Measurements from ENCODE around the gene ZNF579. TPM values are rescaled to one million over a fixed set of nuclear protein-coding genes. Genes with fewer than 3 reads are reported as not detected.
"Not testable (repeated sequence)": the region's sequence is repeated elsewhere in the genome, so short reads cannot be mapped to it uniquely, and the experiment has no call there.

The ZNF579 gene
- total RNA-seq, 1 donor from 2014 or later: 13.6 TPM

GRCh38 chr19:55534280-55534679 lies 46.4 kb downstream of the ZNF579 start:
- intact Hi-C loops (cut with DNase I); DNase-seq; ATAC-seq (ENCODE audit: poor library complexity): not testable (repeated sequence)

GRCh38 chr19:55530996-55531395 lies 49.7 kb downstream of the ZNF579 start:
- ATAC-seq (ENCODE audit: poor library complexity) (no peak), DNase-seq (no peak)
- intact Hi-C loops (cut with DNase I): no loop called here

- DNase-seq: no peak
- no peak for ATAC-seq (ENCODE audit: poor library complexity)
- intact Hi-C loops (cut with DNase I): no loop called here
Observed at GRCh38 chr19:55529636-55530234, 50.9 kb downstream of the ZNF579 start.

- DNase-seq: no peak
- intact Hi-C loops (cut with DNase I): no loop called here
- ATAC-seq (ENCODE audit: poor library complexity): no peak
Observed at GRCh38 chr19:55528030-55528803, 52.4 kb downstream of the ZNF579 start.

GRCh38 chr19:55527197-55528029 lies 53.2 kb downstream of the ZNF579 start:
- ATAC-seq (ENCODE audit: poor library complexity) (no peak), DNase-seq (no peak)
- intact Hi-C loops (cut with DNase I): no loop called here

Other genes starting within 250 kb of the ZNF579 start
- 6.6 TPM for gene KMT5C, start 241.0 kb downstream of the ZNF579 start, total RNA-seq
- gene COX6B2, start 226.1 kb downstream of the ZNF579 start, total RNA-seq: not detected
- gene GARIN5B, start 217.6 kb downstream of the ZNF579 start, total RNA-seq: not detected
- not detected for gene IL11, start 210.4 kb downstream of the ZNF579 start, total RNA-seq
- not detected for gene TMEM190, start 204.0 kb downstream of the ZNF579 start, total RNA-seq
- 1.0 TPM for gene TMEM238, start 196.6 kb downstream of the ZNF579 start, total RNA-seq
- gene RPL28, start 194.9 kb downstream of the ZNF579 start, total RNA-seq: 569 TPM
- 22.6 TPM for gene UBE2S, start 173.1 kb downstream of the ZNF579 start, total RNA-seq
- not detected for gene SHISA7, start 137.5 kb downstream of the ZNF579 start, total RNA-seq
- gene ISOC2, start 119.2 kb downstream of the ZNF579 start, total RNA-seq: 48.9 TPM
- not detected for gene C19orf85, start 116.1 kb downstream of the ZNF579 start, total RNA-seq
- gene ZNF628, start 104.2 kb downstream of the ZNF579 start, total RNA-seq: 4.7 TPM
- gene NAT14, start 95.7 kb downstream of the ZNF579 start, total RNA-seq: 2.9 TPM
- gene SSC5D, start 92.4 kb downstream of the ZNF579 start, total RNA-seq: 2.6 TPM
- 15.6 TPM for gene SBK2, start 43.7 kb downstream of the ZNF579 start, total RNA-seq
- gene SBK3, start 35.3 kb downstream of the ZNF579 start, total RNA-seq: 27.4 TPM
- gene FIZ1, start 18.7 kb upstream of the ZNF579 start, total RNA-seq: 13.0 TPM
- gene ZNF524, start 19.4 kb upstream of the ZNF579 start, total RNA-seq: 17.5 TPM
- 17.4 TPM for gene ZNF865, start 24.8 kb upstream of the ZNF579 start, total RNA-seq
- 11.7 TPM for gene ZNF784, start 43.7 kb upstream of the ZNF579 start, total RNA-seq
- 11.9 TPM for gene ZNF580, start 60.2 kb upstream of the ZNF579 start, total RNA-seq
- gene ZNF581, start 62.8 kb upstream of the ZNF579 start, total RNA-seq: 7.1 TPM
- 20.5 TPM for gene CCDC106, start 67.4 kb upstream of the ZNF579 start, total RNA-seq
- 75.1 TPM for gene U2AF2, start 74.2 kb upstream of the ZNF579 start, total RNA-seq
- gene EPN1, start 94.4 kb upstream of the ZNF579 start, total RNA-seq: 223 TPM
- gene NLRP9, start 157.6 kb upstream of the ZNF579 start, total RNA-seq: not detected
- gene RFPL4A, start 178.2 kb upstream of the ZNF579 start, total RNA-seq: not detected
- not detected for gene RFPL4AL1, start 188.3 kb upstream of the ZNF579 start, total RNA-seq